ENCODE measurements around the gene ZNF791.
A peak's percentile ranks its signal among the peaks of the same experiment; 100 is the strongest.

ZNF791 gene

GRCh38 chr19:12669270-12670158 is 58.8 kb downstream of the ZNF791 start:
- no peak for TF ChIP-seq CTCF (IDR thresholded peaks at IDR 0.05; ENCODE audit: extremely low read depth, insufficient read depth, missing control alignments)
- DNase-seq (ENCODE audit: low spot score), result peak; percentile 84
- in situ Hi-C loops (cut with MboI; ENCODE audit: low pct_unique_long_range_greater_than_20kb, low sequenced_read_pairs, unreplicated experiment), result loop anchor here (10.0 kb wide), 1 partner anchor 105 kb away; no protein-coding TSS in a partner anchor

GRCh38 chr19:12670159-12670928 is 59.6 kb downstream of the ZNF791 start:
- no peak for DNase-seq (ENCODE audit: low spot score)
- TF ChIP-seq CTCF (IDR thresholded peaks at IDR 0.05; ENCODE audit: extremely low read depth, insufficient read depth, missing control alignments), result no peak
- in situ Hi-C loops (cut with MboI; ENCODE audit: low pct_unique_long_range_greater_than_20kb, low sequenced_read_pairs, unreplicated experiment), result loop anchor here (10.0 kb wide), 1 partner anchor 106 kb away; no protein-coding TSS in a partner anchor

GRCh38 chr19:12672744-12673143 is 62.0 kb downstream of the ZNF791 start:
- DNase-seq (ENCODE audit: low spot score), result no peak
- in situ Hi-C loops (cut with MboI; ENCODE audit: low pct_unique_long_range_greater_than_20kb, low sequenced_read_pairs, unreplicated experiment), result loop anchor here (10.0 kb wide), 1 partner anchor 108 kb away; no protein-coding TSS in a partner anchor
- no peak for TF ChIP-seq CTCF (IDR thresholded peaks at IDR 0.05; ENCODE audit: extremely low read depth, insufficient read depth, missing control alignments)

GRCh38 chr19:12675399-12675798 is 64.7 kb downstream of the ZNF791 start:
- DNase-seq (ENCODE audit: low spot score), result no peak
- TF ChIP-seq CTCF (IDR thresholded peaks at IDR 0.05; ENCODE audit: extremely low read depth, insufficient read depth, missing control alignments), result no peak
- in situ Hi-C loops (cut with MboI; ENCODE audit: low pct_unique_long_range_greater_than_20kb, low sequenced_read_pairs, unreplicated experiment), result loop anchor here (10.0 kb wide), 1 partner anchor 111 kb away; no protein-coding TSS in a partner anchor

GRCh38 chr19:12675940-12676339 is 65.2 kb downstream of the ZNF791 start:
- no peak for DNase-seq (ENCODE audit: low spot score)
- in situ Hi-C loops (cut with MboI; ENCODE audit: low pct_unique_long_range_greater_than_20kb, low sequenced_read_pairs, unreplicated experiment), result loop anchor here (10.0 kb wide), 1 partner anchor 111 kb away; no protein-coding TSS in a partner anchor
- TF ChIP-seq CTCF (IDR thresholded peaks at IDR 0.05; ENCODE audit: extremely low read depth, insufficient read depth, missing control alignments), result no peak

- in situ Hi-C loops (cut with MboI; ENCODE audit: low pct_unique_long_range_greater_than_20kb, low sequenced_read_pairs, unreplicated experiment), result loop anchor here (10.0 kb wide), 1 partner anchor 112 kb away; no protein-coding TSS in a partner anchor
- DNase-seq (ENCODE audit: low spot score), result peak; percentile 85
- peak; percentile 88 for TF ChIP-seq CTCF (IDR thresholded peaks at IDR 0.05; ENCODE audit: extremely low read depth, insufficient read depth, missing control alignments)
Measured at GRCh38 chr19:12676384-12676792, 65.7 kb downstream of the ZNF791 start.
